Non-pigmented ciliary epithelial cell (primary cell): ENCODE data around the gene PARS2.

Experiments used
- DNase-seq: peaks from one replicate; pipeline ENCODE4 v3.0.0-alpha.2; 2010; ENCODE audit warnings: low read depth

Gene PARS2

GRCh38 chr1:54774820-54775498 is 10.6 kb upstream of the PARS2 start:
- no peak for DNase-seq

GRCh38 chr1:54772951-54773350 is 8.6 kb upstream of the PARS2 start:
- DNase-seq, result no peak

- no peak for DNase-seq
Observed at GRCh38 chr1:54768093-54768492, 3.8 kb upstream of the PARS2 start.

GRCh38 chr1:54767526-54767925 is 3.2 kb upstream of the PARS2 start:
- no peak for DNase-seq

- DNase-seq, result no peak
Observed at GRCh38 chr1:54766726-54767125, 2.4 kb upstream of the PARS2 start.

GRCh38 chr1:54764922-54765561 is 719 bp upstream of the PARS2 start:
- no peak for DNase-seq

GRCh38 chr1:54763816-54764132 is 549 bp downstream of the PARS2 start:
- DNase-seq, result no peak

GRCh38 chr1:54758678-54759348 is 5.5 kb downstream of the PARS2 start:
- no peak for DNase-seq

- DNase-seq, result no peak
Observed at GRCh38 chr1:54757833-54758232, 6.5 kb downstream of the PARS2 start.

- DNase-seq, result no peak
Observed at GRCh38 chr1:54754486-54755285, 9.6 kb downstream of the PARS2 start.

- no peak for DNase-seq
Observed at GRCh38 chr1:54754045-54754444, 10.3 kb downstream of the PARS2 start.

GRCh38 chr1:54751426-54751825 is 12.9 kb downstream of the PARS2 start:
- DNase-seq, result no peak

GRCh38 chr1:54750596-54750995 is 13.7 kb downstream of the PARS2 start:
- no peak for DNase-seq

- no peak for DNase-seq
Observed at GRCh38 chr1:54748094-54748835, 16.1 kb downstream of the PARS2 start.

GRCh38 chr1:54745864-54746263 is 18.5 kb downstream of the PARS2 start:
- no peak for DNase-seq

- DNase-seq, result no peak
Observed at GRCh38 chr1:54745274-54745673, 19.0 kb downstream of the PARS2 start.

GRCh38 chr1:54744696-54745095 is 19.6 kb downstream of the PARS2 start:
- no peak for DNase-seq

- DNase-seq, result no peak
Observed at GRCh38 chr1:54743416-54744226, 20.7 kb downstream of the PARS2 start.

- peak; percentile 5 for DNase-seq
Observed at GRCh38 chr1:54742282-54742681, 22.0 kb downstream of the PARS2 start.

GRCh38 chr1:54741531-54741930 is 22.8 kb downstream of the PARS2 start:
- DNase-seq, result no peak

- no peak for DNase-seq
Observed at GRCh38 chr1:54738244-54738643, 26.1 kb downstream of the PARS2 start.
